Thyroid gland (tissue), 4 donors: ENCODE measurements around the gene NKX1-1.

ENCODE experiments used
- CTCF ChIP-seq, 6 experiments: fragments of 200-600 bp in 3 of 6; fragments of 450-650 bp in 3 of 6; sonication (generic) in 3 of 6; IDR thresholded peaks; one replicate each; pipeline ENCODE4 v1.5.1; 2016 to 2019; ENCODE audit warnings: antibody characterized with exemption in 6 of 6, mild to moderate bottlenecking in 2 of 6, inconsistent platforms in 1 of 6, moderate library complexity in 1 of 6
- POLR2A ChIP-seq, 2 donors: fragments of 450-650 bp; IDR thresholded peaks; one replicate each; pipeline ENCODE4 v1.6.1; 2017; ENCODE audit warnings: antibody characterized with exemption in 2 of 2, mild to moderate bottlenecking in 2 of 2, moderate library complexity in 1 of 2

- TF ChIP-seq CTCF (IDR thresholded peaks at IDR 0.05) (no peak), POLR2A (IDR thresholded peaks at IDR 0.05) (no peak)
Observed at GRCh38 chr4:1452431-1453051, 46.3 kb upstream of the NKX1-1 start.
